ENCODE measurements around the gene NRXN2.

NRXN2 gene

GRCh38 chr11:64571050-64571409 is 152.0 kb downstream of the NRXN2 start:
- Histone ChIP-seq H2BK12ac (ENCODE audit: low read length in 2 of 2) (no peak overlapping the region), H3K4me1 (ENCODE audit: control insufficient read depth, insufficient read depth, low read depth, low read length) (peaks cover 3% of the 10 kb centered on the region), H2BK5ac (ENCODE audit: low read depth, low read length, poor library complexity, severe bottlenecking) (no peak overlapping the region), H3K27ac (ENCODE audit: low read length, poor library complexity, severe bottlenecking) (no peak overlapping the region), H2BK15ac (ENCODE audit: low read depth, poor library complexity, severe bottlenecking) (no peak overlapping the region), H4K8ac (ENCODE audit: low read length) (no peak overlapping the region), H2BK120ac (ENCODE audit: low read depth, low read length) (no peak overlapping the region), H3K4me3 (ENCODE audit: insufficient read depth in 1 of 2, low read depth in 1 of 2, low read length in 2 of 2) (no peak overlapping the region), H3K4me2 (ENCODE audit: low read length, poor library complexity, severe bottlenecking) (no peak overlapping the region), H2AFZ (ENCODE audit: low read depth, low read length) (no peak overlapping the region), H4K91ac (ENCODE audit: low read length) (no peak overlapping the region), H3K18ac (ENCODE audit: low read depth in 1 of 2, low read length in 2 of 2) (no peak overlapping the region), H3K4ac (ENCODE audit: low read depth in 1 of 2, low read length in 2 of 2) (no peak overlapping the region), H3K23ac (ENCODE audit: low read length in 2 of 2) (no peak overlapping the region), H3K9me3 (ENCODE audit: control insufficient read depth, low read length) (no peaks in the 10 kb centered on the region), H3K36me3 (ENCODE audit: control insufficient read depth in 1 of 2, insufficient read depth in 2 of 2, low read depth in 1 of 2, low read length in 2 of 2) (no peaks in the 10 kb centered on the region), H3K14ac (ENCODE audit: low read length in 2 of 2) (no peak overlapping the region), H3K9ac (ENCODE audit: low read length) (no peak overlapping the region), H3K27me3 (ENCODE audit: control insufficient read depth in 1 of 2, insufficient read depth in 1 of 2, low read length in 2 of 2) (peaks cover 12 to 17% of the 10 kb centered on the region in 2 experiments), H2AK5ac (ENCODE audit: low read length, severe bottlenecking) (no peak overlapping the region), H3K79me1 (replicated peaks; ENCODE audit: low read length, poor library complexity, severe bottlenecking) (no peaks in the 10 kb centered on the region)
- 94% methylated on average over 11 of the region's 11 CpGs for WGBS
- no peak for DNase-seq

- Histone ChIP-seq H4K91ac (ENCODE audit: low read length) (no peak overlapping the region), H3K18ac (ENCODE audit: low read depth in 1 of 2, low read length in 2 of 2) (no peak overlapping the region), H3K4ac (ENCODE audit: low read depth in 1 of 2, low read length in 2 of 2) (no peak overlapping the region), H3K4me3 (ENCODE audit: insufficient read depth in 1 of 2, low read depth in 1 of 2, low read length in 2 of 2) (no peak overlapping the region), H3K79me1 (replicated peaks; ENCODE audit: low read length, poor library complexity, severe bottlenecking) (no peaks in the 10 kb centered on the region), H3K23ac (ENCODE audit: low read length in 2 of 2) (no peak overlapping the region), H3K9me3 (ENCODE audit: control insufficient read depth, low read length) (no peaks in the 10 kb centered on the region), H3K4me2 (ENCODE audit: low read length, poor library complexity, severe bottlenecking) (no peak overlapping the region), H3K27ac (ENCODE audit: low read length, poor library complexity, severe bottlenecking) (no peak overlapping the region), H3K27me3 (ENCODE audit: control insufficient read depth in 1 of 2, insufficient read depth in 1 of 2, low read length in 2 of 2) (peaks cover 12 to 13% of the 10 kb centered on the region in 2 experiments), H2BK5ac (ENCODE audit: low read depth, low read length, poor library complexity, severe bottlenecking) (no peak overlapping the region), H3K36me3 (ENCODE audit: control insufficient read depth in 1 of 2, insufficient read depth in 2 of 2, low read depth in 1 of 2, low read length in 2 of 2) (no peaks in the 10 kb centered on the region), H2BK15ac (ENCODE audit: low read depth, poor library complexity, severe bottlenecking) (no peak overlapping the region), H2BK12ac (ENCODE audit: low read length in 2 of 2) (no peak overlapping the region), H3K9ac (ENCODE audit: low read length) (no peak overlapping the region), H3K14ac (ENCODE audit: low read length in 2 of 2) (no peak overlapping the region), H2AFZ (ENCODE audit: low read depth, low read length) (no peak overlapping the region), H2BK120ac (ENCODE audit: low read depth, low read length) (no peak overlapping the region), H4K8ac (ENCODE audit: low read length) (no peak overlapping the region), H3K4me1 (ENCODE audit: control insufficient read depth, insufficient read depth, low read depth, low read length) (peaks cover 3% of the 10 kb centered on the region), H2AK5ac (ENCODE audit: low read length, severe bottlenecking) (no peak overlapping the region)
- 81% methylated on average over 2 of the region's 3 CpGs for WGBS
- DNase-seq: no peak
Observed at GRCh38 chr11:64570341-64570740, 152.7 kb downstream of the NRXN2 start.

- no peaks in the 10 kb centered on the region for H3K9me3 ChIP-seq (ENCODE audit: control insufficient read depth, low read length)
- WGBS: 87% methylated on average over 8 of the region's 8 CpGs
- no peak overlapping the region for H3K23ac ChIP-seq (ENCODE audit: low read length in 2 of 2)
Observed at GRCh38 chr11:64569300-64569970, 153.6 kb downstream of the NRXN2 start.

GRCh38 chr11:64568584-64569140 is 154.3 kb downstream of the NRXN2 start:
- H3K14ac ChIP-seq (ENCODE audit: low read length in 2 of 2): no peak overlapping the region
- H2AK5ac ChIP-seq (ENCODE audit: low read length, severe bottlenecking): no peak overlapping the region

More at GRCh38 chr11:64569300-64569970, 153.6 kb downstream of the NRXN2 start:
- no peak overlapping the region for H2BK120ac ChIP-seq (ENCODE audit: low read depth, low read length)
- H3K4me1 ChIP-seq (ENCODE audit: control insufficient read depth, insufficient read depth, low read depth, low read length): peaks cover 3% of the 10 kb centered on the region
- H3K27me3 ChIP-seq (ENCODE audit: control insufficient read depth in 1 of 2, insufficient read depth in 1 of 2, low read length in 2 of 2): peaks cover 12 to 17% of the 10 kb centered on the region in 2 experiments
- H3K4me2 ChIP-seq (ENCODE audit: low read length, poor library complexity, severe bottlenecking): no peak overlapping the region
- no peak overlapping the region for H2AFZ ChIP-seq (ENCODE audit: low read depth, low read length)
- no peak overlapping the region for H2BK12ac ChIP-seq (ENCODE audit: low read length in 2 of 2)
- no peak overlapping the region for H2AK5ac ChIP-seq (ENCODE audit: low read length, severe bottlenecking)
- H3K4me3 ChIP-seq (ENCODE audit: insufficient read depth in 1 of 2, low read depth in 1 of 2, low read length in 2 of 2): no peak overlapping the region
- H2BK15ac ChIP-seq (ENCODE audit: low read depth, poor library complexity, severe bottlenecking): no peak overlapping the region
- H4K8ac ChIP-seq (ENCODE audit: low read length): no peak overlapping the region
- DNase-seq: no peak
- no peaks in the 10 kb centered on the region for H3K79me1 ChIP-seq (replicated peaks; ENCODE audit: low read length, poor library complexity, severe bottlenecking)
- no peaks in the 10 kb centered on the region for H3K36me3 ChIP-seq (ENCODE audit: control insufficient read depth in 1 of 2, insufficient read depth in 2 of 2, low read depth in 1 of 2, low read length in 2 of 2)
- no peak overlapping the region for H3K4ac ChIP-seq (ENCODE audit: low read depth in 1 of 2, low read length in 2 of 2)
- H3K9ac ChIP-seq (ENCODE audit: low read length): no peak overlapping the region
- H2BK5ac ChIP-seq (ENCODE audit: low read depth, low read length, poor library complexity, severe bottlenecking): no peak overlapping the region
- H4K91ac ChIP-seq (ENCODE audit: low read length): no peak overlapping the region
- no peak overlapping the region for H3K27ac ChIP-seq (ENCODE audit: low read length, poor library complexity, severe bottlenecking)
- H3K18ac ChIP-seq (ENCODE audit: low read depth in 1 of 2, low read length in 2 of 2): no peak overlapping the region
- no peak overlapping the region for H3K14ac ChIP-seq (ENCODE audit: low read length in 2 of 2)

More at GRCh38 chr11:64568584-64569140, 154.3 kb downstream of the NRXN2 start:
- Histone ChIP-seq H3K4me2 (ENCODE audit: low read length, poor library complexity, severe bottlenecking) (no peak overlapping the region), H4K8ac (ENCODE audit: low read length) (no peak overlapping the region), H3K9ac (ENCODE audit: low read length) (no peak overlapping the region), H2BK15ac (ENCODE audit: low read depth, poor library complexity, severe bottlenecking) (no peak overlapping the region), H2AFZ (ENCODE audit: low read depth, low read length) (no peak overlapping the region), H4K91ac (ENCODE audit: low read length) (no peak overlapping the region), H3K9me3 (ENCODE audit: control insufficient read depth, low read length) (no peaks in the 10 kb centered on the region), H3K4ac (ENCODE audit: low read depth in 1 of 2, low read length in 2 of 2) (no peak overlapping the region), H3K27me3 (ENCODE audit: control insufficient read depth in 1 of 2, insufficient read depth in 1 of 2, low read length in 2 of 2) (peaks cover 11 to 12% of the 10 kb centered on the region in 2 experiments), H3K4me3 (ENCODE audit: insufficient read depth in 1 of 2, low read depth in 1 of 2, low read length in 2 of 2) (no peak overlapping the region), H3K27ac (ENCODE audit: low read length, poor library complexity, severe bottlenecking) (no peak overlapping the region), H3K4me1 (ENCODE audit: control insufficient read depth, insufficient read depth, low read depth, low read length) (peaks cover 3% of the 10 kb centered on the region), H3K23ac (ENCODE audit: low read length in 2 of 2) (no peak overlapping the region), H2BK12ac (ENCODE audit: low read length in 2 of 2) (no peak overlapping the region), H3K79me1 (replicated peaks; ENCODE audit: low read length, poor library complexity, severe bottlenecking) (no peaks in the 10 kb centered on the region), H2BK120ac (ENCODE audit: low read depth, low read length) (no peak overlapping the region), H3K18ac (ENCODE audit: low read depth in 1 of 2, low read length in 2 of 2) (no peak overlapping the region), H3K36me3 (ENCODE audit: control insufficient read depth in 1 of 2, insufficient read depth in 2 of 2, low read depth in 1 of 2, low read length in 2 of 2) (no peaks in the 10 kb centered on the region), H2BK5ac (ENCODE audit: low read depth, low read length, poor library complexity, severe bottlenecking) (no peak overlapping the region)
- DNase-seq: no peak
- 80% methylated on average over 6 of the region's 8 CpGs for WGBS

Measured in mesenchymal stem cell (in vitro differentiated cells and primary cell).